WTC11 (cell line): ENCODE measurements around the gene ABTB2. TPM values are rescaled to one million over a fixed set of nuclear protein-coding genes. Genes with fewer than 3 reads are reported as not detected.

Experiments
- ATAC-seq: fragments of 200-7000 bp; cut with Tn5 transposase; 2 replicates; pipeline ENCODE4 v1.10.0; 2021; ENCODE audit warnings: mild to moderate bottlenecking, moderate library complexity
- CTCF ChIA-PET: fragments of 300-600 bp; sonication (Branson Sonifier 250); formaldehyde crosslinking; loops from one replicate; lab custom pipeline; 2021; ENCODE audit warnings: antibody characterized with exemption; lab: Charles Lee
- POLR2A ChIA-PET: fragments of 350-600 bp; sonication (Branson Sonifier 250); formaldehyde crosslinking; loops from one replicate; lab custom pipeline; 2021; ENCODE audit warnings: antibody characterized with exemption; lab: Charles Lee
- DNase-seq: peaks from one replicate; pipeline ENCODE4 v3.0.0; 2021; ENCODE audit warnings: low spot score
- H3K27ac Mint-ChIP-seq: 2 replicates; pipeline ENCODE4 v1.8.0; 2021; ENCODE audit warnings: mixed read lengths
- H3K27me3 Mint-ChIP-seq: 2 replicates; pipeline ENCODE4 v1.8.0; 2021; ENCODE audit warnings: low read depth, mild to moderate bottlenecking, moderate library complexity, mixed read lengths
- H3K36me3 Mint-ChIP-seq: 2 replicates; pipeline ENCODE4 v1.8.0; 2021; ENCODE audit warnings: mixed read lengths
- H3K4me1 Mint-ChIP-seq: 2 replicates; pipeline ENCODE4 v1.8.0; 2022; ENCODE audit warnings: mixed read lengths
- H3K4me3 Mint-ChIP-seq: 2 replicates; pipeline ENCODE4 v1.8.0; 2021; ENCODE audit warnings: mild to moderate bottlenecking, moderate library complexity, mixed read lengths
- H3K9me3 Mint-ChIP-seq: 2 replicates; pipeline ENCODE4 v1.8.0; 2021; ENCODE audit warnings: mixed read lengths
- ATF1 ChIP-seq: sonication (generic); formaldehyde crosslinking; IDR thresholded peaks from 2 replicates; pipeline ENCODE4 v1.8.1; 2023; ENCODE audit warnings: mild to moderate bottlenecking, moderate library complexity, missing genetic modification reagents
- CREM ChIP-seq: sonication (generic); formaldehyde crosslinking; IDR thresholded peaks from 2 replicates; pipeline ENCODE4 v1.8.1; 2022; ENCODE audit warnings: mild to moderate bottlenecking, missing genetic modification reagents, moderate library complexity
- CTCF ChIP-seq: fragments of 200-600 bp; IDR thresholded peaks from 2 replicates; pipeline ENCODE4 v1.8.0; 2022; ENCODE audit warnings: antibody characterized with exemption
- E2F1 ChIP-seq: sonication (generic); formaldehyde crosslinking; IDR thresholded peaks from 2 replicates; pipeline ENCODE4 v1.8.0; 2022; ENCODE audit warnings: mild to moderate bottlenecking, missing genetic modification reagents
- E2F4 ChIP-seq: sonication (generic); formaldehyde crosslinking; IDR thresholded peaks from 2 replicates; pipeline ENCODE4 v1.8.1; 2022; ENCODE audit warnings: low read depth, mild to moderate bottlenecking, moderate library complexity, missing genetic modification reagents, borderline replicate concordance
- ELF4 ChIP-seq: sonication (generic); formaldehyde crosslinking; IDR thresholded peaks from 2 replicates; pipeline ENCODE4 v1.8.1; 2022; ENCODE audit warnings: low read depth, mild to moderate bottlenecking, moderate library complexity, missing genetic modification reagents
- EMX1 ChIP-seq: fragments of 250-450 bp; sonication (Bioruptor Pico); IDR thresholded peaks from 2 replicates; pipeline ENCODE4 v1.8.0; 2021; ENCODE audit warnings: mild to moderate bottlenecking
- GABPB1 ChIP-seq: sonication (generic); formaldehyde crosslinking; IDR thresholded peaks from 2 replicates; pipeline ENCODE4 v1.8.1; 2023; ENCODE audit warnings: mild to moderate bottlenecking, missing genetic modification reagents
- JUN ChIP-seq: sonication (generic); formaldehyde crosslinking; IDR thresholded peaks from 2 replicates; pipeline ENCODE4 v1.8.0; 2023; ENCODE audit warnings: mild to moderate bottlenecking, missing genetic modification reagents
- NR3C1 ChIP-seq: sonication (generic); formaldehyde crosslinking; conservative IDR thresholded peaks from 2 replicates; pipeline ENCODE4 v1.8.1; 2023; ENCODE audit warnings: low read depth, mild to moderate bottlenecking, missing genetic modification reagents
- OVOL2 ChIP-seq: fragments of 250-450 bp; sonication (Bioruptor Pico); IDR thresholded peaks from 2 replicates; pipeline ENCODE4 v1.9.0; 2021; ENCODE audit warnings: mild to moderate bottlenecking, borderline replicate concordance
- PRRX2 ChIP-seq: fragments of 250-450 bp; sonication (Bioruptor Pico); IDR thresholded peaks from 2 replicates; pipeline ENCODE4 v1.8.0; 2021; ENCODE audit warnings: mild to moderate bottlenecking
- SMAD3 ChIP-seq: sonication (generic); formaldehyde crosslinking; IDR thresholded peaks from 2 replicates; pipeline ENCODE4 v1.8.0; 2022; ENCODE audit warnings: missing genetic modification reagents, mild to moderate bottlenecking, borderline replicate concordance
- SMAD4 ChIP-seq: sonication (generic); formaldehyde crosslinking; IDR thresholded peaks from 2 replicates; pipeline ENCODE4 v1.8.0; 2022; ENCODE audit warnings: mild to moderate bottlenecking, missing genetic modification reagents
- SOX15 ChIP-seq: fragments of 250-450 bp; sonication (Bioruptor Pico); IDR thresholded peaks from 2 replicates; pipeline ENCODE4 v1.9.0; 2021; ENCODE audit warnings: mild to moderate bottlenecking
- SP1 ChIP-seq: sonication (generic); formaldehyde crosslinking; conservative IDR thresholded peaks from 2 replicates; pipeline ENCODE4 v1.8.1; 2022; ENCODE audit warnings: missing genetic modification reagents
- TP53 ChIP-seq: sonication (generic); formaldehyde crosslinking; IDR thresholded peaks from 2 replicates; pipeline ENCODE4 v1.8.1; 2023; ENCODE audit warnings: mild to moderate bottlenecking, missing genetic modification reagents
- USF2 ChIP-seq: sonication (generic); formaldehyde crosslinking; IDR thresholded peaks from 2 replicates; pipeline ENCODE4 v1.8.1; 2023; ENCODE audit warnings: mild to moderate bottlenecking, missing genetic modification reagents, moderate library complexity
- ZMAT4 ChIP-seq: fragments of 250-450 bp; sonication (Bioruptor Pico); IDR thresholded peaks from 2 replicates; pipeline ENCODE4 v1.9.0; 2021; ENCODE audit warnings: mild to moderate bottlenecking
- ZNF263 ChIP-seq: sonication (generic); formaldehyde crosslinking; IDR thresholded peaks from 2 replicates; pipeline ENCODE4 v1.8.1; 2022; ENCODE audit warnings: low read depth, mild to moderate bottlenecking, moderate library complexity, missing genetic modification reagents
- ZNF317 ChIP-seq: sonication (generic); formaldehyde crosslinking; IDR thresholded peaks from 2 replicates; pipeline ENCODE4 v1.8.1; 2023; ENCODE audit warnings: low read depth, mild to moderate bottlenecking, moderate library complexity, missing genetic modification reagents, borderline replicate concordance
- ZNF425 ChIP-seq: fragments of 250-450 bp; sonication (Bioruptor Pico); conservative IDR thresholded peaks from 2 replicates; pipeline ENCODE4 v1.9.0; 2021; ENCODE audit warnings: mild to moderate bottlenecking
- total RNA-seq: library from RNA; stranded (reverse); gene quantifications from 3 replicates; pipeline ENCODE4 v1.2.3, GENCODE V29; 2021

The ABTB2 gene
- total RNA-seq, 1 experiment from 2014 or later, result 12.8 TPM

GRCh38 chr11:34190192-34191139 lies 167.3 kb downstream of the ABTB2 start:
- Mint-ChIP-seq H3K4me3 (no peak overlapping the region), H3K27ac (no peak overlapping the region; the same call in 1 of the 2 replicates), H3K27me3 (no peaks in the 10 kb centered on the region), H3K36me3 (no peaks in the 10 kb centered on the region), H3K4me1 (peaks cover 63% of the 10 kb centered on the region), H3K9me3 (no peaks in the 10 kb centered on the region)
- ChIA-PET POLR2A (no interaction called here), CTCF (interaction anchor here (0.7 to 6.5 kb wide), 4 partner anchors 16 to 167 kb away, joined by 3 to 111 read pairs (median 24); partner anchors contain the start of gene ABTB2)
- no peak for DNase-seq
- no peak for ATAC-seq
- TF ChIP-seq OVOL2 (CRISPR knock-in tag), result no peak
- no peak for TF ChIP-seq ELF4 (CRISPR knock-in tag)
- TF ChIP-seq ZNF263 (CRISPR knock-in tag), result no peak
- no peak for TF ChIP-seq TP53
- TF ChIP-seq PRRX2 (CRISPR knock-in tag), result no peak
- TF ChIP-seq SMAD4 (CRISPR knock-in tag), result no peak
- no peak for TF ChIP-seq E2F1 (CRISPR knock-in tag)
- TF ChIP-seq SOX15, result no peak

- Mint-ChIP-seq H3K9me3 (no peaks in the 10 kb centered on the region), H3K4me1 (peaks cover 64% of the 10 kb centered on the region), H3K27me3 (no peaks in the 10 kb centered on the region), H3K27ac (peak overlapping the region; percentile 76; the same call in 1 of the 2 replicates), H3K36me3 (no peaks in the 10 kb centered on the region), H3K4me3 (no peak overlapping the region)
- ATAC-seq (no peak), DNase-seq (no peak)
- POLR2A ChIA-PET, result interaction anchor here (0.6 kb wide), 1 partner anchor 59 kb away, joined by 7 read pairs; no protein-coding TSS in a partner anchor
- CTCF ChIA-PET, result interaction anchor here (3.6 to 6.5 kb wide), 2 partner anchors 15 to 168 kb away, joined by 22 to 111 read pairs; partner anchors contain the start of gene ABTB2
- no peak for TF ChIP-seq PRRX2 (CRISPR knock-in tag)
- TF ChIP-seq NR3C1 (CRISPR knock-in tag), result no peak
- no peak for TF ChIP-seq ZNF317
- TF ChIP-seq ZNF425 (CRISPR knock-in tag), result no peak
- no peak for TF ChIP-seq GABPB1 (CRISPR knock-in tag)
These were observed 168.6 kb downstream of the ABTB2 start for GRCh38 chr11:34189191-34189590.

- no peaks in the 10 kb centered on the region for H3K36me3 Mint-ChIP-seq
- H3K4me1 Mint-ChIP-seq, result peaks cover 58% of the 10 kb centered on the region
- H3K4me3 Mint-ChIP-seq, result no peak overlapping the region
- CTCF ChIA-PET, result interaction anchor here (1.9 to 6.5 kb wide), 4 partner anchors 14 to 169 kb away, joined by 7 to 111 read pairs (median 15); partner anchors contain the start of gene ABTB2
- H3K27ac Mint-ChIP-seq, result peak overlapping the region; percentile 88
- no peaks in the 10 kb centered on the region for H3K27me3 Mint-ChIP-seq
- DNase-seq, result peak; percentile 23
- ATAC-seq, result peak; percentile 61
- POLR2A ChIA-PET, result interaction anchor here (0.6 kb wide), 1 partner anchor 9 kb away, joined by 7 read pairs; no protein-coding TSS in a partner anchor
- H3K9me3 Mint-ChIP-seq, result no peaks in the 10 kb centered on the region
- TF ChIP-seq SMAD3, result no peak
- TF ChIP-seq E2F4, result no peak
- TF ChIP-seq EMX1, result no peak
- TF ChIP-seq ATF1, result no peak
- no peak for TF ChIP-seq ZMAT4
- TF ChIP-seq CREM (CRISPR knock-in tag), result no peak
- no peak for TF ChIP-seq USF2 (CRISPR knock-in tag)
- no peak for TF ChIP-seq CTCF
- TF ChIP-seq JUN (CRISPR knock-in tag), result no peak
- TF ChIP-seq SP1 (CRISPR knock-in tag), result no peak
These were observed 169.6 kb downstream of the ABTB2 start for GRCh38 chr11:34188181-34188580.
